Liver (tissue), 9 donors: ENCODE results near the gene FUCA1. TPM values are rescaled to one million over a fixed set of nuclear protein-coding genes. Genes with fewer than 3 reads are reported as not detected.

Experiments
- DNase-seq: peaks from one replicate; pipeline ENCODE4 v3.0.0-alpha.2; 2017; ENCODE audit warnings: low spot score
- H3K27ac ChIP-seq, 2 donors: one replicate each; pipeline ENCODE4 v1.7.0; 2013; ENCODE audit warnings: inconsistent platforms in 2 of 2, low read length in 2 of 2, control low read depth in 1 of 2, low read depth in 1 of 2, mild to moderate bottlenecking in 1 of 2
- H3K27me3 ChIP-seq, 4 donors: one replicate each; pipeline versions ENCODE4 v1.6.1 to v1.7.0; 2013; ENCODE audit warnings: low read length in 3 of 4, inconsistent platforms in 1 of 4, mild to moderate bottlenecking in 1 of 4, moderate library complexity in 1 of 4; ENCODE audit not compliant: control insufficient read depth in 4 of 4, insufficient read depth in 4 of 4
- H3K36me3 ChIP-seq, 4 donors: one replicate each; pipeline versions ENCODE4 v1.6.1 to v1.7.0; 2013; ENCODE audit warnings: low read length in 3 of 4, mild to moderate bottlenecking in 3 of 4, low read depth in 1 of 4, moderate library complexity in 1 of 4; ENCODE audit not compliant: control insufficient read depth in 4 of 4, insufficient read depth in 3 of 4
- H3K4me1 ChIP-seq, 4 donors: one replicate each; pipeline versions ENCODE4 v1.6.1 to v1.7.0; 2013; ENCODE audit warnings: low read length in 3 of 4, mild to moderate bottlenecking in 3 of 4, moderate library complexity in 1 of 4; ENCODE audit not compliant: control insufficient read depth in 4 of 4, insufficient read depth in 4 of 4
- H3K4me3 ChIP-seq, 3 donors: one replicate each; pipeline versions ENCODE4 v1.6.1 to v1.7.0; 2013; ENCODE audit warnings: low read length in 3 of 3, control low read depth in 1 of 3, low read depth in 1 of 3, mild to moderate bottlenecking in 1 of 3
- H3K9ac ChIP-seq, 2 donors: one replicate each; pipeline ENCODE4 v1.7.0; 2013; ENCODE audit warnings: low read length in 2 of 2, mild to moderate bottlenecking in 2 of 2, moderate library complexity in 2 of 2, control low read depth in 1 of 2, low read depth in 1 of 2
- H3K9me3 ChIP-seq, 4 donors: one replicate each; pipeline versions ENCODE4 v1.6.1 to v1.7.0; 2013; ENCODE audit warnings: low read length in 3 of 4; ENCODE audit not compliant: control insufficient read depth in 4 of 4
- EGR1 ChIP-seq, 2 donors: IDR thresholded peaks; 2 replicates each; pipeline ENCODE4 v1.6.1; 2016 to 2018; ENCODE audit warnings: antibody characterized with exemption in 2 of 2, low read depth in 2 of 2
- HNF4A ChIP-seq, 2 donors: conservative IDR thresholded peaks; 2 replicates each; pipeline ENCODE4 v1.6.1; 2016; ENCODE audit warnings: antibody characterized with exemption in 2 of 2, mild to moderate bottlenecking in 2 of 2
- HNF4G ChIP-seq: IDR thresholded peaks from 2 replicates; pipeline ENCODE4 v1.6.1; 2016; ENCODE audit warnings: antibody characterized with exemption
- JUND ChIP-seq, 2 donors: IDR thresholded peaks; 2 replicates each; pipeline ENCODE4 v1.6.1; 2016; ENCODE audit warnings: antibody characterized with exemption in 2 of 2
- NR2F2 ChIP-seq: IDR thresholded peaks from 2 replicates; pipeline ENCODE4 v1.6.1; 2016; ENCODE audit warnings: antibody characterized with exemption
- REST ChIP-seq: IDR thresholded peaks from 2 replicates; pipeline ENCODE4 v1.6.1; 2016; ENCODE audit warnings: antibody characterized with exemption, mild to moderate bottlenecking
- RXRA ChIP-seq, 2 donors: IDR thresholded peaks; 2 replicates each; pipeline ENCODE4 v1.6.1; 2017 to 2018; ENCODE audit warnings: antibody characterized with exemption in 2 of 2, mild to moderate bottlenecking in 1 of 2
- YY1 ChIP-seq: IDR thresholded peaks from 2 replicates; pipeline ENCODE4 v1.6.1; 2016; ENCODE audit warnings: antibody characterized with exemption, mild to moderate bottlenecking
- ZBTB33 ChIP-seq: IDR thresholded peaks from 2 replicates; pipeline ENCODE4 v1.6.1; 2016; ENCODE audit warnings: antibody characterized with exemption
- WGBS: extraction: QIAGEN DNeasy Blood & Tissue Kit; methylation state at CpG from one replicate; pipeline ENCODE4 v1.1.7; 2013; 5-methylcytosine and 5-hydroxymethylcytosine counted together
- polyA plus RNA-seq, 2 donors: library from polyadenylated mRNA; stranded (reverse) in 1 of 2; unstranded in 1 of 2; fragments of 200-250 nt in 1 of 2; fragments of >200 nt in 1 of 2; fragmentation: Nextera tagmentation in 1 of 2; extraction: Ambion mirVana in 1 of 2; gene quantifications; one replicate each; pipeline versions ENCODE4 v1.2.1 to v1.2.3, GENCODE V29; 2013 to 2015
- total RNA-seq, 2 donors: library from RNA; depleted of rRNA; stranded (reverse); fragments of >200 nt; gene quantifications; one replicate each; pipeline ENCODE4 v1.2.3, GENCODE V29; 2014
- TF ChIP-seq, protein P1 (sequence below): IDR thresholded peaks from 2 replicates; pipeline ENCODE4 v1.6.1; 2016; ENCODE audit warnings: antibody characterized with exemption
- TF ChIP-seq, protein P2 (sequence below): fragments of 150-350 bp; IDR thresholded peaks from 2 replicates; pipeline ENCODE4 v1.5.1; 2017; ENCODE audit warnings: improper control_type of control experiment, low read depth, low read length; ENCODE audit not compliant: missing input control
- donor health status: healthy.
- donor health status: healthy.
- donor health status: healthy.
- donor health status: healthy.
- donor health status: healthy.

The FUCA1 gene
- total and polyA plus RNA-seq, 4 donors, result 33.8 to 58.0 (median 44.7) TPM

DNA sequence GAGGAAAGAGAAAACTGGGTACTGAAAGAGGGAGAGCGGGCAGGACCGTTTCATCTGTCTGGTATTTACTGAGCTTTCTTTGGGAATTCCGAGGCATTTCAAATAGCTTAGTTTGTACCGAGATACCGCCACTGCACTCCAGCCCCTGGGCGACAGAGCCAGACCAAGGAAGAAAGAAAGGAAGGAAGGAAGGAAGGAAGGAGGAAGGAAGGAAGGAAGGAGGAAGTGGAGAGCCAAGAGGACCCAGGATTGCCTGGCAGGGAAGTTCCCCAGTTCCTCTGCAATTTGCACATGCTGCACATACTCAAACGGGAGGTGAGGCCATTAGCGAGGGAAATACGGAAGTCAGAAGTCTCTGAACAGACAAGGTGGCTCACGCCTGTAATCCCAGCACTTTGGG, 961 bp upstream of the FUCA1 start:
- H3K9me3 ChIP-seq, result no peaks in the 10 kb centered on the region
- H3K27ac ChIP-seq, result no peak overlapping the region
- TF ChIP-seq HNF4G, result no peak
- TF ChIP-seq, protein P1, sequence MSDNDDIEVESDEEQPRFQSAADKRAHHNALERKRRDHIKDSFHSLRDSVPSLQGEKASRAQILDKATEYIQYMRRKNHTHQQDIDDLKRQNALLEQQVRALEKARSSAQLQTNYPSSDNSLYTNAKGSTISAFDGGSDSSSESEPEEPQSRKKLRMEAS, result peak; percentile 83
- TF ChIP-seq HNF4A (conservative IDR thresholded peaks at IDR 0.05), result no peak
- TF ChIP-seq YY1, result peak; percentile 3
- peak in 1 of 2 donors; percentile 28 for TF ChIP-seq EGR1 (IDR thresholded peaks at IDR 0.05; ENCODE audit: low read depth in 2 of 2)
- H3K36me3 ChIP-seq, result peaks cover 0 to 5% (median 0%) of the 10 kb centered on the region in 4 donors
- no peak for DNase-seq
- no peaks in the 10 kb centered on the region for H3K27me3 ChIP-seq
- H3K4me1 ChIP-seq, result peaks cover 8 to 22% (median 15%) of the 10 kb centered on the region in 4 donors
- 60% methylated on average over 10 of the region's 10 CpGs for WGBS
- peak overlapping the region in 2 of 3 donors; percentile 58 to 85 for H3K4me3 ChIP-seq
- peak overlapping the region in 1 of 2 donors; percentile 89 for H3K9ac ChIP-seq

- Histone ChIP-seq H3K9ac (peak overlapping the region; percentile 49 to 89), H3K4me3 (peak overlapping the region; percentile 27 to 85 (median 58)), H3K27me3 (no peaks in the 10 kb centered on the region), H3K27ac (peak overlapping the region; percentile 36 to 58), H3K36me3 (peaks cover 0 to 5% (median 0%) of the 10 kb centered on the region in 4 donors), H3K9me3 (no peaks in the 10 kb centered on the region), H3K4me1 (peaks cover 8 to 22% (median 15%) of the 10 kb centered on the region in 4 donors)
- 9% methylated on average over 20 of the region's 20 CpGs for WGBS
- peak; percentile 58 for DNase-seq
- TF ChIP-seq HNF4A (conservative IDR thresholded peaks at IDR 0.05) (no peak), RXRA (IDR thresholded peaks at IDR 0.05) (no peak), NR2F2 (no peak), YY1 (peak; percentile 36)
Observed at GRCh38 chr1:23868557-23869016, 497 bp upstream of the FUCA1 start.

GRCh38 chr1:23867542-23867894, 572 bp downstream of the FUCA1 start:
- TF ChIP-seq, protein P2, sequence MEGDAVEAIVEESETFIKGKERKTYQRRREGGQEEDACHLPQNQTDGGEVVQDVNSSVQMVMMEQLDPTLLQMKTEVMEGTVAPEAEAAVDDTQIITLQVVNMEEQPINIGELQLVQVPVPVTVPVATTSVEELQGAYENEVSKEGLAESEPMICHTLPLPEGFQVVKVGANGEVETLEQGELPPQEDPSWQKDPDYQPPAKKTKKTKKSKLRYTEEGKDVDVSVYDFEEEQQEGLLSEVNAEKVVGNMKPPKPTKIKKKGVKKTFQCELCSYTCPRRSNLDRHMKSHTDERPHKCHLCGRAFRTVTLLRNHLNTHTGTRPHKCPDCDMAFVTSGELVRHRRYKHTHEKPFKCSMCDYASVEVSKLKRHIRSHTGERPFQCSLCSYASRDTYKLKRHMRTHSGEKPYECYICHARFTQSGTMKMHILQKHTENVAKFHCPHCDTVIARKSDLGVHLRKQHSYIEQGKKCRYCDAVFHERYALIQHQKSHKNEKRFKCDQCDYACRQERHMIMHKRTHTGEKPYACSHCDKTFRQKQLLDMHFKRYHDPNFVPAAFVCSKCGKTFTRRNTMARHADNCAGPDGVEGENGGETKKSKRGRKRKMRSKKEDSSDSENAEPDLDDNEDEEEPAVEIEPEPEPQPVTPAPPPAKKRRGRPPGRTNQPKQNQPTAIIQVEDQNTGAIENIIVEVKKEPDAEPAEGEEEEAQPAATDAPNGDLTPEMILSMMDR, result no peak
- TF ChIP-seq EGR1 (IDR thresholded peaks at IDR 0.05; ENCODE audit: low read depth in 2 of 2) (no peak), HNF4A (conservative IDR thresholded peaks at IDR 0.05) (no peak), YY1 (no peak), JUND (IDR thresholded peaks at IDR 0.05) (no peak)
- no peak overlapping the region for H3K9ac ChIP-seq
- H3K27ac ChIP-seq, result no peak overlapping the region
- H3K9me3 ChIP-seq, result no peaks in the 10 kb centered on the region
- 1% methylated on average over 17 of the region's 17 CpGs for WGBS
- peak overlapping the region; percentile 79 to 87 (median 85) for H3K4me3 ChIP-seq
- no peak for DNase-seq
- peaks cover 0 to 10% (median 3%) of the 10 kb centered on the region in 4 donors for H3K36me3 ChIP-seq
- peaks cover 8 to 22% (median 15%) of the 10 kb centered on the region in 4 donors for H3K4me1 ChIP-seq
- no peaks in the 10 kb centered on the region for H3K27me3 ChIP-seq

DNA sequence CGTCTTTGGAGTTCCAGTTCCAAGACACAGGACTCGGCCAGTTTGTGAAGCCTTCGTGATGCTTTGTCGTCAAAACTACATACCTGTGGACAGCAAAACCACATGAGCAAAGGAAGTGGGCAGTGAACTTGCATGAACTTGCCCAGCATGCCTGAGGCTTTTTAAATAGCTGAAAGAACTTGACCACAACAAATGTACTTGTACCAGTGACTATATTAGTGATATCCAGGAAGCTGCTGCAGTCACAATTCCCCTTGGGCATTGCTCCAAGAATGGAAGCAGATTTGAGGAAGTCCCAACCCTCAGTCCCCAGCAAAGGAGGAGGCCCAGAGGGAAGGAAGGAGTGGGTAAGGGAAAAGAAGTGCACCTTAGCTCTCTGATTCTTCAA, 2.6 kb downstream of the FUCA1 start:
- Histone ChIP-seq H3K27me3 (no peaks in the 10 kb centered on the region), H3K9ac (no peak overlapping the region), H3K4me1 (peaks cover 8 to 22% (median 15%) of the 10 kb centered on the region in 4 donors), H3K27ac (no peak overlapping the region), H3K36me3 (peaks cover 0 to 19% (median 11%) of the 10 kb centered on the region in 4 donors), H3K9me3 (no peaks in the 10 kb centered on the region), H3K4me3 (no peak overlapping the region)
- 89% methylated on average over 4 of the region's 4 CpGs for WGBS
- no peak for DNase-seq
- TF ChIP-seq, protein P1, result no peak
- TF ChIP-seq, protein P2, result no peak
- TF ChIP-seq REST, result no peak
- no peak for TF ChIP-seq JUND (IDR thresholded peaks at IDR 0.05)
- no peak for TF ChIP-seq ZBTB33
- TF ChIP-seq NR2F2, result no peak
- TF ChIP-seq EGR1 (IDR thresholded peaks at IDR 0.05; ENCODE audit: low read depth in 2 of 2), result no peak
